Activated naive CD4-positive, alpha-beta T cell treated with anti-CD3 and anti-CD28 coated beads, Interleukin-2, amount 50 U/mL, for 24 hours (primary cell): ENCODE measurements around the gene TINAGL1.

Experiments used
- H3K27ac Mint-ChIP-seq: one replicate; pipeline ENCODE4 v1.8.0; 2021; ENCODE audit warnings: mild to moderate bottlenecking, mixed read lengths
- H3K27me3 Mint-ChIP-seq: one replicate; pipeline ENCODE4 v1.8.0; 2021; ENCODE audit warnings: mixed read lengths
- H3K36me3 Mint-ChIP-seq: one replicate; pipeline ENCODE4 v1.8.0; 2021; ENCODE audit warnings: mixed read lengths
- H3K4me1 Mint-ChIP-seq: one replicate; pipeline ENCODE4 v1.8.0; 2021; ENCODE audit warnings: mixed read lengths
- H3K4me3 Mint-ChIP-seq: one replicate; pipeline ENCODE4 v1.8.0; 2021; ENCODE audit warnings: mild to moderate bottlenecking, mixed read lengths
- H3K9me3 Mint-ChIP-seq: one replicate; pipeline ENCODE4 v1.8.0; 2021; ENCODE audit warnings: mixed read lengths

The TINAGL1 gene

GRCh38 chr1:31575369-31576140 lies 760 bp upstream of the TINAGL1 start:
- no peaks in the 10 kb centered on the region for H3K36me3 Mint-ChIP-seq
- H3K27ac Mint-ChIP-seq: no peak overlapping the region
- H3K4me3 Mint-ChIP-seq: no peak overlapping the region
- peaks cover 10% of the 10 kb centered on the region for H3K27me3 Mint-ChIP-seq
- H3K4me1 Mint-ChIP-seq: no peaks in the 10 kb centered on the region
- no peaks in the 10 kb centered on the region for H3K9me3 Mint-ChIP-seq

GRCh38 chr1:31576743-31577455 lies 584 bp downstream of the TINAGL1 start:
- no peaks in the 10 kb centered on the region for H3K9me3 Mint-ChIP-seq
- peak overlapping the region; percentile 41 for H3K27ac Mint-ChIP-seq
- H3K4me3 Mint-ChIP-seq: no peak overlapping the region
- no peaks in the 10 kb centered on the region for H3K36me3 Mint-ChIP-seq
- H3K4me1 Mint-ChIP-seq: no peaks in the 10 kb centered on the region
- H3K27me3 Mint-ChIP-seq: peaks cover 10% of the 10 kb centered on the region

GRCh38 chr1:31577515-31578192 lies 1.3 kb downstream of the TINAGL1 start:
- H3K4me3 Mint-ChIP-seq: no peak overlapping the region
- H3K4me1 Mint-ChIP-seq: no peaks in the 10 kb centered on the region
- peak overlapping the region; percentile 41 for H3K27ac Mint-ChIP-seq
- peaks cover 9% of the 10 kb centered on the region for H3K27me3 Mint-ChIP-seq
- no peaks in the 10 kb centered on the region for H3K36me3 Mint-ChIP-seq
- H3K9me3 Mint-ChIP-seq: no peaks in the 10 kb centered on the region

- H3K4me3 Mint-ChIP-seq: no peak overlapping the region
- peaks cover 5% of the 10 kb centered on the region for H3K27me3 Mint-ChIP-seq
- H3K4me1 Mint-ChIP-seq: no peaks in the 10 kb centered on the region
- H3K27ac Mint-ChIP-seq: no peak overlapping the region
- H3K9me3 Mint-ChIP-seq: no peaks in the 10 kb centered on the region
- no peaks in the 10 kb centered on the region for H3K36me3 Mint-ChIP-seq
These were observed 3.1 kb downstream of the TINAGL1 start for GRCh38 chr1:31579374-31579773.

- Mint-ChIP-seq H3K36me3 (no peaks in the 10 kb centered on the region), H3K9me3 (no peaks in the 10 kb centered on the region), H3K27me3 (peaks cover 5% of the 10 kb centered on the region), H3K4me3 (no peak overlapping the region), H3K27ac (no peak overlapping the region), H3K4me1 (no peaks in the 10 kb centered on the region)
These were observed 4.2 kb downstream of the TINAGL1 start for GRCh38 chr1:31580513-31580870.

- no peaks in the 10 kb centered on the region for H3K9me3 Mint-ChIP-seq
- no peaks in the 10 kb centered on the region for H3K36me3 Mint-ChIP-seq
- H3K27me3 Mint-ChIP-seq: peaks cover 5% of the 10 kb centered on the region
- no peak overlapping the region for H3K4me3 Mint-ChIP-seq
- no peaks in the 10 kb centered on the region for H3K4me1 Mint-ChIP-seq
- peak overlapping the region; percentile 73 for H3K27ac Mint-ChIP-seq
These were observed 4.7 kb downstream of the TINAGL1 start for GRCh38 chr1:31580891-31581603.

GRCh38 chr1:31581821-31582810 lies 5.8 kb downstream of the TINAGL1 start:
- no peaks in the 10 kb centered on the region for H3K36me3 Mint-ChIP-seq
- H3K27ac Mint-ChIP-seq: no peak overlapping the region
- peaks cover 4% of the 10 kb centered on the region for H3K27me3 Mint-ChIP-seq
- no peaks in the 10 kb centered on the region for H3K9me3 Mint-ChIP-seq
- no peaks in the 10 kb centered on the region for H3K4me1 Mint-ChIP-seq
- H3K4me3 Mint-ChIP-seq: no peak overlapping the region

GRCh38 chr1:31583082-31583994 lies 7.0 kb downstream of the TINAGL1 start:
- Mint-ChIP-seq H3K27ac (no peak overlapping the region), H3K4me1 (no peaks in the 10 kb centered on the region), H3K9me3 (no peaks in the 10 kb centered on the region), H3K36me3 (no peaks in the 10 kb centered on the region), H3K27me3 (peaks cover 8% of the 10 kb centered on the region), H3K4me3 (no peak overlapping the region)

- no peak overlapping the region for H3K27ac Mint-ChIP-seq
- peaks cover 10% of the 10 kb centered on the region for H3K27me3 Mint-ChIP-seq
- H3K4me3 Mint-ChIP-seq: no peak overlapping the region
- no peaks in the 10 kb centered on the region for H3K9me3 Mint-ChIP-seq
- H3K4me1 Mint-ChIP-seq: no peaks in the 10 kb centered on the region
- no peaks in the 10 kb centered on the region for H3K36me3 Mint-ChIP-seq
These were observed 7.9 kb downstream of the TINAGL1 start for GRCh38 chr1:31583995-31584868.

GRCh38 chr1:31584869-31585735 lies 8.8 kb downstream of the TINAGL1 start:
- Mint-ChIP-seq H3K4me1 (no peaks in the 10 kb centered on the region), H3K36me3 (no peaks in the 10 kb centered on the region), H3K4me3 (no peak overlapping the region), H3K9me3 (no peaks in the 10 kb centered on the region), H3K27me3 (peaks cover 13% of the 10 kb centered on the region), H3K27ac (no peak overlapping the region)

- Mint-ChIP-seq H3K9me3 (no peaks in the 10 kb centered on the region), H3K36me3 (no peaks in the 10 kb centered on the region), H3K4me1 (no peaks in the 10 kb centered on the region), H3K27me3 (peaks cover 13% of the 10 kb centered on the region), H3K27ac (no peak overlapping the region), H3K4me3 (no peak overlapping the region)
These were observed 9.5 kb downstream of the TINAGL1 start for GRCh38 chr1:31585736-31586365.
